ENCODE measurements around the gene FAM193A.

The FAM193A gene

DNA sequence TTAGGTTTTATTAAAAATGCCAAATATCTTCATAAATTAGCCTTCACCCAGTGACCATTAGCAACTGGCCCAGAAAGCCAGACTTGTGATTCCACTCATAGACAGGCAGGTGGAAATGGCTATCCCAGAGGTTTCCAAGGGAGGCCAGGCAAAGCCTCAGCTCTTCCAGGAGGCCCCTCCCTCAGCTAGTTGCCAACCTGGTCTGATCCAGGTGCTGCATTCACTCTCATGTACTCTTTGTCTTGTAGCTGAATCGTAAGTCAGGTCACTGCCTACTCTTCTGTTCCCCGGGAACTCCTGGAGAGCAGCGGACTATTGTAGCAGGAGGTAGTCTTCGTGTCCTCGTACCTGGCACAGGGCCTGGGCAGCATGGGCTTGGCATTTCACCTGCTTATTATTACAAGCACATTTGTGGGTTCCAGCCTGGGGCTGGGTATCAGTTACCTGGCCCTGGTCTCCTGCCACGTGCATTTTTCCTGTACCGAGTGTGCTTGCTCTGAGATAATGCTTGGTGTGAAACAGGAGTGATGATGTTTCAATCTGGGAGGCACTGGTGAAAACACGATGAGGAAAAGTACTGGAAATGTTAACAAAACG, 101.6 kb downstream of the FAM193A start:
- TF ChIP-seq, protein P1, sequence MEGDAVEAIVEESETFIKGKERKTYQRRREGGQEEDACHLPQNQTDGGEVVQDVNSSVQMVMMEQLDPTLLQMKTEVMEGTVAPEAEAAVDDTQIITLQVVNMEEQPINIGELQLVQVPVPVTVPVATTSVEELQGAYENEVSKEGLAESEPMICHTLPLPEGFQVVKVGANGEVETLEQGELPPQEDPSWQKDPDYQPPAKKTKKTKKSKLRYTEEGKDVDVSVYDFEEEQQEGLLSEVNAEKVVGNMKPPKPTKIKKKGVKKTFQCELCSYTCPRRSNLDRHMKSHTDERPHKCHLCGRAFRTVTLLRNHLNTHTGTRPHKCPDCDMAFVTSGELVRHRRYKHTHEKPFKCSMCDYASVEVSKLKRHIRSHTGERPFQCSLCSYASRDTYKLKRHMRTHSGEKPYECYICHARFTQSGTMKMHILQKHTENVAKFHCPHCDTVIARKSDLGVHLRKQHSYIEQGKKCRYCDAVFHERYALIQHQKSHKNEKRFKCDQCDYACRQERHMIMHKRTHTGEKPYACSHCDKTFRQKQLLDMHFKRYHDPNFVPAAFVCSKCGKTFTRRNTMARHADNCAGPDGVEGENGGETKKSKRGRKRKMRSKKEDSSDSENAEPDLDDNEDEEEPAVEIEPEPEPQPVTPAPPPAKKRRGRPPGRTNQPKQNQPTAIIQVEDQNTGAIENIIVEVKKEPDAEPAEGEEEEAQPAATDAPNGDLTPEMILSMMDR (IDR thresholded peaks at IDR 0.05) = no peak
- no peak for TF ChIP-seq ZFX (IDR thresholded peaks at IDR 0.05; ENCODE audit: borderline replicate concordance)
- no peak overlapping the region for H3K27ac ChIP-seq

DNA sequence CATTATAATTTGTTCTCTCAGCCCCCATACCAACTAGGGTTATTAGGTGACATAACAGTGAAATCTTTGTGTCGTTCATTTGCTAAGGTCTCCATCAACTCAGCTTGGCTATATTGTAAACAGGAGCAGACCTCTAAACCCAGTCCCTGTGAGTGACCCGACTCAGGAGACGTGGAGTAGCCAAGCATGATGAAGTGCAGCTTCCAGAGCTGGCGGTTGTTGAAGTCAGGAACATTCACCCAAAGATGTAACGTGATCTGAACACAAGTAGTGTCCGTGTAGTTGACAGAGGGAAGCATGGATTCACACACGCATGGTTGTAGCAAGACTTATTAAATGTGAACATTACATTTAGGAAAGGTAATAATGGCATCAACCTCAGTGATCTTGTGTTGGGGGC, 102.3 kb downstream of the FAM193A start:
- no peak overlapping the region for H3K27ac ChIP-seq
- TF ChIP-seq, protein P1 (IDR thresholded peaks at IDR 0.05) = no peak
- TF ChIP-seq ZFX (IDR thresholded peaks at IDR 0.05; ENCODE audit: borderline replicate concordance) = no peak

DNA sequence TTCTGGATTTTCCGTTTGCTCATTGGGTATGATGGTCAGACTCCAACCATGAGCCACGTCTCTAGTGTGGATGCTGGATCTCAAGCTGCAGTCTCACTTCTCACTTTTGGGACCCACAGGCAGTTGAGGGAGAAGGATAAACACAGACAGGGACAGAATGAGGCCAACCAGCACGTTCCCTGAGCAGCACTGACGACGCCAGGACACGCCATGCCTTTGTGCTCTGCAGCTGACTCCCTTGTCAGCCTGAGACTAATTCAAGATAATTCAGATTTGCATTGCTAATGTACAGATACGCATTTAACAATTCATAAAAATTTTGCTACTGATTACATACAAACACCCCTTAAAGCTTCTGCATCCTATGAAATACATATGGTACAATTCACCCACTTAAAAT, 106.5 kb downstream of the FAM193A start:
- H3K27ac ChIP-seq = no peak overlapping the region
- no peak for TF ChIP-seq ZFX (IDR thresholded peaks at IDR 0.05; ENCODE audit: borderline replicate concordance)
- TF ChIP-seq, protein P1 (IDR thresholded peaks at IDR 0.05) = no peak

DNA sequence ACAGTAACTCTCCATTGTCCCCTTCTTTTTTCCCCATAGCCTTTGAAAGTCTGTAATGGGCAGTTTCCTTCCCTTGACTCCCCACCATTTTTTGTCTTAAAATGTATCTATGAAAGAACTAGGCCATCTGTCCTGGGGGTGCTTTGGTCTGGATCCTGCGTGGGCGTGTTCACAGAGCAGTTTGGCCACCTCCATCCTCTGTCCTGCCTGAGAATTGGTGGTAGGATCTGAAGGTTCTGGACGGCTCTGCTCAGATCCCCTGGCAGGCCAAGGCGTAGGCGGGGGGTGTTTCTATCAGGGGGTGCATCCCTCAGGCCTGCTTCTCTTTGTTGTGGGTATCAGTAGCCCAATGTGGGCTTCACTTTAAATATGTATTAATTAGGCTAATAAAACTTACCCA, 107.1 kb downstream of the FAM193A start:
- TF ChIP-seq ZFX (IDR thresholded peaks at IDR 0.05; ENCODE audit: borderline replicate concordance) = no peak
- no peak overlapping the region for H3K27ac ChIP-seq

DNA sequence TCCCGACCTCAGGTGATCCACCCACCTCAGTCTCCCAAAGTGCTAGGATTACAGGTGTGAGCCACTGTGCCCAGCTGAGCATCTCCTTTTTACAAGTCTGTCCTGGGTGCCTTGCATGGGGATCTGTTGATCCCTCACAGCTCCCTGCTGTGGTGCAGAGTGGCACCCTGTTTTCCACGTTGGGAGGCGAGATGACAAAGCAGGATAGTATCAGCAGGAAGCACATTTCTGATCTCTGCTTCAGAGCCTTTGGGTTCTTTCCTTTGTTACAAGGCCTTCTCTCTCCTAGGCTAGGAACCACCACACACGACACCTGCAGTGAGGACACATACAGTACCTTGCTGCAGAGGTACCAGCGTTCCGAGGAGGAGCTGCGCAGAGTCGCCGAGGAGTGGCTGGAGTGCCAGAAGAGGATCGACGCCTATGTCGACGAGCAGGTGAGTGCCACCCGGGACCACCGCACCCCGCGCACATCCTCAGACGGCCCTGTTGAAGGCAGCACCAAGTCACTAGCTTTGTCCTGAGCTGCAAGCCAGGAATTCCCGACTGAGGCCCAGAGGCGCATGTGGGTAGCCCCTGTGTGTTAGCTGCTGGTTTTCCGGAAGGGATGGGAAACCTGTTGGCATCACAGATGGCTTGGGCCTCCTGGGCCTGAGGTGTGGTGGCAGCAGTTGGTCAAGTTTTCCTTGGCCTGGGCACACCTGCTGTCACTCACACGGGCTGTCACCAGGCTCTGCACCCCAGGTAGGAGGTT, 110.1 kb downstream of the FAM193A start:
- TF ChIP-seq ZFX (IDR thresholded peaks at IDR 0.05; ENCODE audit: borderline replicate concordance) = no peak
- TF ChIP-seq, protein P1 (IDR thresholded peaks at IDR 0.05) = no peak
- no peak overlapping the region for H3K27ac ChIP-seq

DNA sequence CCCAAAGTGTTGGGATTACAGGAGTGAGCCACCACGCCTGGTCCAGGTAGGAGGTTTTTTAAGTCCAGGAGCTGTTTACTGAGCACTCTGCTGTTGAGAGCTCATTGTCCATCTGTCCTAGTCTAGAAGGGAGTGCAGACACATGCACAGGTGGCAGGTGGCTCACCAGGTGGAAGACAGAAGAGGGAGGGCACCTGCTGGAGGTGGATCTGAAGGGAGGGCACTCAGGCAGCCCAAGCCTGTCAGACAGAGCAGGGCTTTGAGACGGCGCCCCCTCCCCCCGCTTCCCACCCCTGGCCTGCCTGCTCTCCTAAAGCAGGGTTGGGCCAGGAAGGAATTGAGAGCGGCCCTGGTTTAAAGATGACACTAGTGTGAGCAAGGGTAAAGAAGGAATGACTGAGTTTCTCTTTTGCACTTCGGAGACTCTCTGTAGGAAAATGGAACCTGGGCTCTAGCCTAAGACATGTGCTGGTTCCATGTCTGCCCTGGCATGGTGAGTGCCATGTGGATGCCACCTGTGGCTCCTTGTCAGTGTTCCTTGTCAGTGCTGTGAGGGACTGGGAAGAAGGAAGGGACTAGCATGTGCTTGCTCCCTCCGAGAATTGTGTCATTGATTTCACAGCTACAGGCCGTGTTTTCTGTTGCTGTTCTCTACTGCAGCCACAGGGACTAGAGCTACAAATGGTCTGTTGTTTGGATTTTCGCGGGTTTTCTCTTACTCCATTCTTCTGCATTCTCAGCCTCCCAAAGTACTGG, 111.1 kb downstream of the FAM193A start:
- H3K27ac ChIP-seq = no peak overlapping the region
- TF ChIP-seq ZFX (IDR thresholded peaks at IDR 0.05; ENCODE audit: borderline replicate concordance) = no peak
- TF ChIP-seq, protein P1 (IDR thresholded peaks at IDR 0.05) = no peak

DNA sequence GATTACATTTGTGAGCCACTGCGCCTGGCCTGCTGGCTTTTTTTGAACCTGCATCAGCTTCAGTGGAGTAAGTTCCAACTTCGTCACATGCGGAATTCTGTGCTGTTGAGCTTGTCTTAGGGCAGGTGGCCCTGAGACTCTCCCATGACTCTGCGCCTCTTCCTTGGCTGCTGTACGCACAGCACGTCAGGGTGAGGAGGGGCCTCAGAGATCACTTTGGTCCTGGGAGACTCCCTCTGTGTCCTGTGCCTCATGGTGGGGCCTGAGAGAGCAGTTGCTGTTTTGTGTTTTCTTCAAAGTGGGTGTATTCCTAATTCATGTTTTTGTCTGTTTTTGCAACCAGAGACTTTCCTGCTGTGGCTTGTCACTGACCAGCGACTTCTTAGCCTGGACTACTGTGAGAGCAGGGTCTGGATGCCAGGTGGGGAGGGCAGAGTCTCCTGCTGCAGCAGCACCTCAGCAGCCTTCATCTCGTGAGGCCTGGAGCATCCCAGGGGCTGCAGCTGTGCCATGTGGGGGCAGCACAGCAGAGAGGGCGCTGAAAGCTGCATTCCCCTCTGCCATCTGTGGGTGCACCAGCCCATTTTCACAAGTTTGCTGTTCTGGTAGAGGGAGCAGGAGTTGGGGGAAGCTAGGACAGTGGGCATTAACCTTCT, 111.8 kb downstream of the FAM193A start:
- no peak overlapping the region for H3K27ac ChIP-seq
- TF ChIP-seq, protein P1 (IDR thresholded peaks at IDR 0.05) = no peak
- TF ChIP-seq ZFX (IDR thresholded peaks at IDR 0.05; ENCODE audit: borderline replicate concordance) = no peak
